GM19099 (cell line): ENCODE data around the gene NDUFS1.

ENCODE experiments used
- POLR2A ChIP-seq: IDR thresholded peaks from 3 replicates; pipeline ENCODE4 v1.6.1; 2011; ENCODE audit warnings: low read depth; ENCODE audit not compliant: insufficient read length; ENCODE audit errors: extremely low read depth

The NDUFS1 gene

GRCh38 chr2:206083602-206084438, 75.4 kb downstream of the NDUFS1 start:
- no peak for TF ChIP-seq POLR2A

- TF ChIP-seq POLR2A: no peak
Measured at GRCh38 chr2:206082298-206082843, 76.9 kb downstream of the NDUFS1 start.

- TF ChIP-seq POLR2A: no peak
Measured at GRCh38 chr2:206080927-206081326, 78.3 kb downstream of the NDUFS1 start.

- TF ChIP-seq POLR2A: no peak
Measured at GRCh38 chr2:206079699-206080465, 79.4 kb downstream of the NDUFS1 start.

GRCh38 chr2:206075113-206075512, 84.1 kb downstream of the NDUFS1 start:
- no peak for TF ChIP-seq POLR2A

GRCh38 chr2:206071807-206072206, 87.4 kb downstream of the NDUFS1 start:
- TF ChIP-seq POLR2A: no peak

GRCh38 chr2:206069417-206069816, 89.8 kb downstream of the NDUFS1 start:
- TF ChIP-seq POLR2A: no peak

GRCh38 chr2:206068207-206068606, 91.0 kb downstream of the NDUFS1 start:
- no peak for TF ChIP-seq POLR2A
